Smooth muscle cell of bladder (primary cell): ENCODE results near the gene YIPF2. TPM values are rescaled to one million over a fixed set of nuclear protein-coding genes. Genes with fewer than 3 reads are reported as not detected.

Source experiments
- total RNA-seq: library from RNA; depleted of rRNA; stranded (reverse); fragments of >200 nt; gene quantifications from 2 replicates; pipeline ENCODE4 v1.2.3, GENCODE V29; 2014

The YIPF2 gene
- 119 and 153 TPM in 2 replicates for total RNA-seq

GRCh38 chr19:10928563-10929401 lies at the start of gene YIPF2, which contains the start of gene TIMM29:
Gene YIPF2 (minus strand): TSS chr19:10928639. CDS start chr19:10928410, 229 bp downstream.
Gene TIMM29 (plus strand): TSS chr19:10928811. CDS start chr19:10928823, 12 bp downstream.

DNA sequence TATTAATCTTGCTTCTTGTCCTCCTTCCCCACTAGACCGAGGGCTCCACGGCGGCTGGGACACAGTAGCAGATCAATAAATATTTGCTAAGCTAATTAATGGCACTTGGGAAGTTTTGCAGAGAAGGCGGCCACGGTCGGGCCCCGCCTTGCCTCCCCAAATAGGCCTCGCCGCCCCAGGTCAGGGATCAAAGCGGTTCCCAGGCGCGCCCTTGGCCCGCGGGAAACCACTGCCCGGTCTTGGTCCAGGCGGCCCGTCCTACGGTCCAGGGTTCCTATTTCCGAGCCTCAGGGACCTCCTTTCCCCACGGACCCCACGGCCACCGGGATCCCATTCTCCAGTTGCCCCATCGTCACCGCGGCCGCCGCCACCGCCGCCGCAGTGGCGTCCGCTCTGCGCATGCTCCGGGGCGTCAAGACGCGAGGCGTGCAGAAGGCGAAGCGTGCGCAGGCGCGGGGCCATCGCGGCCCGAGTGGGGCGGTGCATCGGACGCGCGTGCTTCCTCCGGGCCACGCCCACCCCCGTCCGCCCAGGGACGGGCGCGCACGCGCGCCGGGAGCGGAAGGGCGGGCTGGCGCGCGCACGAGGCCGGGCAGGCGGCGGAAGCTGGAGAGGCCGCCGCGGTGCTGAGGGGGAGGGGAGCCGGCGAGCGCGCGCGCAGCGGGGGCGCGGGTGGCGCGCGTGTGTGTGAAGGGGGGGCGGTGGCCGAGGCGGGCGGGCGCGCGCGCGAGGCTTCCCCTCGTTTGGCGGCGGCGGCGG lies 32.1 kb upstream of the YIPF2 start, which contains the start of gene SMARCA4:
Gene SMARCA4, plus strand, starts transcription at position 717 of the 759 bp plus-strand sequence. CDS start 23,122 bp downstream, outside the sequence.

Other genes with a start within 250 kb of the YIPF2 start
- 26.0 and 31.1 TPM in 2 replicates for gene QTRT1, start 227.2 kb downstream of the YIPF2 start, total RNA-seq
- gene DNM2, start 210.6 kb downstream of the YIPF2 start, total RNA-seq: 64.3 and 64.7 TPM in 2 replicates
- 52.9 and 53.9 TPM in 2 replicates for gene TMED1, start 92.4 kb downstream of the YIPF2 start, total RNA-seq
- 0.09 and 0.28 TPM in 2 replicates for gene C19orf38, start 80.2 kb downstream of the YIPF2 start, total RNA-seq
- 15.5 and 17.0 TPM in 2 replicates for gene CARM1, start 57.1 kb downstream of the YIPF2 start, total RNA-seq
- 22.8 and 26.2 TPM in 2 replicates for gene TIMM29, start 172 bp upstream of the YIPF2 start, total RNA-seq
- gene SMARCA4, start 32.4 kb upstream of the YIPF2 start, total RNA-seq: 35.0 and 38.8 TPM in 2 replicates
- 241 and 268 TPM in 2 replicates for gene LDLR, start 160.8 kb upstream of the YIPF2 start, total RNA-seq
- 9.6 and 14.8 TPM in 2 replicates for gene SPC24, start 227.1 kb upstream of the YIPF2 start, total RNA-seq